Hepatocyte (in vitro differentiated cells): Measurements from ENCODE around the gene FAM20C. TPM values are rescaled to one million over a fixed set of nuclear protein-coding genes. Genes with fewer than 3 reads are reported as not detected.

ENCODE experiments used
- DNase-seq: peaks from one replicate; pipeline ENCODE4 v3.0.0-alpha.2; 2016; ENCODE audit warnings: low spot score
- H2AFZ ChIP-seq: fragments of 200-600 bp; sonication (generic); 2 replicates; pipeline ENCODE4 v1.6.0; 2016; ENCODE audit warnings: antibody characterized with exemption, mild to moderate bottlenecking
- H3K27ac ChIP-seq: fragments of 200-600 bp; sonication (generic); 2 replicates; pipeline ENCODE4 v1.5.1; 2016; ENCODE audit warnings: mild to moderate bottlenecking
- H3K27me3 ChIP-seq: fragments of 200-600 bp; sonication (generic); 2 replicates; pipeline ENCODE4 v1.6.1; 2016
- H3K36me3 ChIP-seq: fragments of 200-600 bp; sonication (generic); replicated peaks from 2 replicates; pipeline ENCODE4 v1.5.1; 2016; ENCODE audit warnings: low read depth; ENCODE audit not compliant: insufficient read depth
- H3K4me1 ChIP-seq: fragments of 200-600 bp; sonication (generic); 2 replicates; pipeline ENCODE4 v1.5.1; 2016; ENCODE audit warnings: mild to moderate bottlenecking, moderate library complexity; ENCODE audit not compliant: insufficient read depth
- H3K4me2 ChIP-seq: fragments of 200-600 bp; sonication (generic); 2 replicates; pipeline ENCODE4 v1.6.0; 2016
- H3K4me3 ChIP-seq: fragments of 200-600 bp; sonication (generic); 2 replicates; pipeline ENCODE4 v1.5.1; 2016; ENCODE audit warnings: mild to moderate bottlenecking
- H3K79me2 ChIP-seq: fragments of 200-600 bp; sonication (generic); 2 replicates; pipeline ENCODE4 v1.6.0; 2017; ENCODE audit warnings: mild to moderate bottlenecking
- H3K9me2 ChIP-seq: fragments of 200-600 bp; sonication (generic); replicated peaks from 2 replicates; pipeline ENCODE4 v1.6.0; 2017; ENCODE audit warnings: mild to moderate bottlenecking; ENCODE audit not compliant: insufficient read depth
- H3K9me3 ChIP-seq: fragments of 200-600 bp; sonication (generic); 2 replicates; pipeline ENCODE4 v1.5.1; 2016; ENCODE audit warnings: low read depth, mild to moderate bottlenecking
- H4K20me1 ChIP-seq: fragments of 200-600 bp; sonication (generic); 2 replicates; pipeline ENCODE4 v1.6.0; 2016; ENCODE audit warnings: mild to moderate bottlenecking; ENCODE audit not compliant: insufficient read depth, poor library complexity, severe bottlenecking
- CTCF ChIP-seq: fragments of 200-600 bp; sonication (generic); IDR thresholded peaks from 2 replicates; pipeline ENCODE4 v1.5.1; 2016; ENCODE audit warnings: antibody characterized with exemption, mild to moderate bottlenecking; ENCODE audit not compliant: poor library complexity
- EZH2 ChIP-seq: fragments of 200-600 bp; sonication (generic); IDR thresholded peaks from 2 replicates; pipeline ENCODE4 v1.6.1; 2016; ENCODE audit warnings: antibody characterized with exemption, mild to moderate bottlenecking, borderline replicate concordance
- EZH2phosphoT487 ChIP-seq: fragments of 200-600 bp; sonication (generic); IDR thresholded peaks from one replicate; pipeline ENCODE4 v1.6.1; 2018; ENCODE audit warnings: antibody characterized with exemption, mild to moderate bottlenecking, low read depth, moderate library complexity; ENCODE audit not compliant: unreplicated experiment, severe bottlenecking
- WGBS: methylation state at CpG from one replicate; pipeline ENCODE4 v1.1.6; 2016; ENCODE audit warnings: low lambda C conversion rate; ENCODE audit errors: missing lambda C conversion rate; 5-methylcytosine and 5-hydroxymethylcytosine counted together
- polyA plus RNA-seq: library from polyadenylated mRNA; unstranded; fragments of >200 nt; fragmentation: Nextera tagmentation; extraction: Ambion mirVana; gene quantifications from 2 replicates; pipeline ENCODE4 v1.2.1, GENCODE V29; 2016
- total RNA-seq: library from RNA; depleted of rRNA; stranded (reverse); fragments of >200 nt; gene quantifications from 2 replicates; pipeline ENCODE4 v1.2.3, GENCODE V29; 2014

The FAM20C gene
- total and polyA plus RNA-seq, 2 experiments from 2014 or later: 24.4 to 42.5 TPM

- no peaks in the 10 kb centered on the region for H4K20me1 ChIP-seq
- H3K4me3 ChIP-seq: no peak overlapping the region
- 96% methylated on average over 16 of the region's 16 CpGs for WGBS
- no peaks in the 10 kb centered on the region for H3K9me2 ChIP-seq
- peaks cover 13% of the 10 kb centered on the region for H3K79me2 ChIP-seq
- no peaks in the 10 kb centered on the region for H3K9me3 ChIP-seq
- no peaks in the 10 kb centered on the region for H3K36me3 ChIP-seq
- H3K27me3 ChIP-seq: no peaks in the 10 kb centered on the region
- H2AFZ ChIP-seq: no peak overlapping the region
- peaks cover 10% of the 10 kb centered on the region for H3K4me1 ChIP-seq
- no peak for DNase-seq
- H3K27ac ChIP-seq: no peak overlapping the region
- TF ChIP-seq EZH2phosphoT487 (no peak), EZH2 (no peak), CTCF (no peak)
- no peak overlapping the region for H3K4me2 ChIP-seq
Observed at GRCh38 chr7:227926-228325, 35.6 kb downstream of the FAM20C start.

GRCh38 chr7:228610-229009 lies 36.2 kb downstream of the FAM20C start:
- no peaks in the 10 kb centered on the region for H3K9me2 ChIP-seq
- H2AFZ ChIP-seq: no peak overlapping the region
- WGBS: 95% methylated on average over 8 of the region's 12 CpGs
- no peak for TF ChIP-seq EZH2
- TF ChIP-seq CTCF: no peak
- H3K4me1 ChIP-seq: peaks cover 16% of the 10 kb centered on the region
- no peaks in the 10 kb centered on the region for H3K36me3 ChIP-seq
- no peaks in the 10 kb centered on the region for H3K9me3 ChIP-seq
- H3K27ac ChIP-seq: peak overlapping the region; percentile 69
- DNase-seq: no peak
- no peaks in the 10 kb centered on the region for H4K20me1 ChIP-seq
- no peak overlapping the region for H3K4me3 ChIP-seq
- no peaks in the 10 kb centered on the region for H3K27me3 ChIP-seq
- no peak overlapping the region for H3K4me2 ChIP-seq
- peaks cover 16% of the 10 kb centered on the region for H3K79me2 ChIP-seq

- H2AFZ ChIP-seq: no peak overlapping the region
- H3K9me2 ChIP-seq: no peaks in the 10 kb centered on the region
- peaks cover 6% of the 10 kb centered on the region for H4K20me1 ChIP-seq
- no peaks in the 10 kb centered on the region for H3K9me3 ChIP-seq
- no peaks in the 10 kb centered on the region for H3K36me3 ChIP-seq
- peaks cover 23% of the 10 kb centered on the region for H3K4me1 ChIP-seq
- H3K27me3 ChIP-seq: no peaks in the 10 kb centered on the region
- no peak for TF ChIP-seq EZH2phosphoT487
- TF ChIP-seq EZH2: no peak
- no peak for TF ChIP-seq CTCF
- no peak overlapping the region for H3K4me2 ChIP-seq
- no peak overlapping the region for H3K4me3 ChIP-seq
- H3K27ac ChIP-seq: peak overlapping the region; percentile 69
- DNase-seq: peak; percentile 66
- H3K79me2 ChIP-seq: peaks cover 16% of the 10 kb centered on the region
- 76% methylated on average over 29 of the region's 29 CpGs for WGBS
Observed at GRCh38 chr7:229184-229964, 37.0 kb downstream of the FAM20C start.
